Progenitor cell of endocrine pancreas (in vitro differentiated cells): Measurements from ENCODE around the gene TMEM214. TPM values are rescaled to one million over a fixed set of nuclear protein-coding genes. Genes with fewer than 3 reads are reported as not detected.

Source experiments
- DNase-seq: peaks from one replicate; pipeline ENCODE4 v3.0.0; 2021; ENCODE audit warnings: low spot score; ENCODE audit not compliant: unreplicated experiment
- H3K27ac Mint-ChIP-seq: 2 replicates; pipeline ENCODE4 v1.8.0; 2021; ENCODE audit warnings: mild to moderate bottlenecking, moderate library complexity, mixed read lengths
- H3K27me3 Mint-ChIP-seq: 2 replicates; pipeline ENCODE4 v1.8.0; 2021; ENCODE audit warnings: mixed read lengths
- H3K36me3 Mint-ChIP-seq: 2 replicates; pipeline ENCODE4 v1.8.0; 2022; ENCODE audit warnings: mixed read lengths; ENCODE audit not compliant: insufficient read depth
- H3K4me1 Mint-ChIP-seq: 2 replicates; pipeline ENCODE4 v1.8.0; 2021; ENCODE audit warnings: low read depth, mixed read lengths
- H3K4me3 Mint-ChIP-seq: 2 replicates; pipeline ENCODE4 v1.8.0; 2021; ENCODE audit warnings: low read depth, mild to moderate bottlenecking, moderate library complexity, mixed read lengths
- H3K9me3 Mint-ChIP-seq: 2 replicates; pipeline ENCODE4 v1.8.0; 2021; ENCODE audit warnings: low read depth, mixed read lengths
- CTCF ChIP-seq: fragments of 200-600 bp; sonication (generic); IDR thresholded peaks from one replicate; pipeline ENCODE4 v1.5.0; 2021; ENCODE audit warnings: antibody characterized with exemption, mild to moderate bottlenecking; ENCODE audit not compliant: unreplicated experiment
- total RNA-seq: library from RNA; stranded (reverse); gene quantifications from 2 replicates; pipeline ENCODE4 v1.2.1, GENCODE V29; 2021

TMEM214 gene
- total RNA-seq, 1 donor from 2014 or later, result 55.2 TPM

- DNase-seq, result no peak
- Mint-ChIP-seq H3K36me3 (no peaks in the 10 kb centered on the region), H3K4me1 (peaks cover 2% of the 10 kb centered on the region), H3K4me3 (no peak overlapping the region), H3K27ac (no peak overlapping the region), H3K27me3 (no peaks in the 10 kb centered on the region), H3K9me3 (no peaks in the 10 kb centered on the region)
- TF ChIP-seq CTCF, result no peak
These were observed 43.6 kb upstream of the TMEM214 start for GRCh38 chr2:26989156-26989555.

GRCh38 chr2:26991717-26992116, 41.0 kb upstream of the TMEM214 start:
- Mint-ChIP-seq H3K36me3 (no peaks in the 10 kb centered on the region), H3K27me3 (no peaks in the 10 kb centered on the region), H3K9me3 (no peaks in the 10 kb centered on the region), H3K27ac (no peak overlapping the region), H3K4me3 (no peak overlapping the region), H3K4me1 (peaks cover 2% of the 10 kb centered on the region)
- TF ChIP-seq CTCF, result no peak
- no peak for DNase-seq

- Mint-ChIP-seq H3K9me3 (no peaks in the 10 kb centered on the region), H3K27me3 (peaks cover under 1% of the 10 kb centered on the region), H3K27ac (no peak overlapping the region), H3K4me3 (no peak overlapping the region), H3K36me3 (no peaks in the 10 kb centered on the region), H3K4me1 (peaks cover 2% of the 10 kb centered on the region)
- DNase-seq, result no peak
- no peak for TF ChIP-seq CTCF
These were observed 39.0 kb upstream of the TMEM214 start for GRCh38 chr2:26993768-26994167.

GRCh38 chr2:26994983-26995382, 37.8 kb upstream of the TMEM214 start:
- no peak overlapping the region for H3K27ac Mint-ChIP-seq
- no peaks in the 10 kb centered on the region for H3K36me3 Mint-ChIP-seq
- no peaks in the 10 kb centered on the region for H3K9me3 Mint-ChIP-seq
- H3K4me3 Mint-ChIP-seq, result no peak overlapping the region
- DNase-seq, result no peak
- H3K4me1 Mint-ChIP-seq, result peaks cover 2% of the 10 kb centered on the region
- TF ChIP-seq CTCF, result no peak
- peaks cover 3% of the 10 kb centered on the region for H3K27me3 Mint-ChIP-seq

GRCh38 chr2:26997394-26997793, 35.4 kb upstream of the TMEM214 start:
- H3K4me1 Mint-ChIP-seq, result no peaks in the 10 kb centered on the region
- peak overlapping the region; percentile 13 for H3K27ac Mint-ChIP-seq
- no peaks in the 10 kb centered on the region for H3K36me3 Mint-ChIP-seq
- H3K4me3 Mint-ChIP-seq, result no peak overlapping the region
- TF ChIP-seq CTCF, result no peak
- DNase-seq, result no peak
- no peaks in the 10 kb centered on the region for H3K9me3 Mint-ChIP-seq
- peaks cover 3% of the 10 kb centered on the region for H3K27me3 Mint-ChIP-seq
